Inflammatory macrophage treated with lipopolysaccharide for 1 hour (primary cell): ENCODE results near the gene SERTAD1.
"Not testable (repeated sequence)": the region's sequence is repeated elsewhere in the genome, so short reads cannot be mapped to it uniquely, and the experiment has no call there.

Experiments
- DNase-seq, 2 donors: peaks; one replicate each; pipeline ENCODE4 v3.0.0-alpha.2; 2020 to 2022

SERTAD1 gene

GRCh38 chr19:40450664-40451063 lies 24.9 kb upstream of the SERTAD1 start:
- DNase-seq, result no peak

- DNase-seq, result no peak
These were observed 23.7 kb upstream of the SERTAD1 start for GRCh38 chr19:40449506-40449905.

- no peak for DNase-seq
These were observed 20.5 kb upstream of the SERTAD1 start for GRCh38 chr19:40446263-40446784.

GRCh38 chr19:40445780-40446262 lies 20.0 kb upstream of the SERTAD1 start:
- no peak for DNase-seq

GRCh38 chr19:40444825-40445312 lies 19.1 kb upstream of the SERTAD1 start:
- DNase-seq, result no peak

- peak; percentile 96 to 97 for DNase-seq
These were observed 18.4 kb upstream of the SERTAD1 start, which contains the start of gene SERTAD3 for GRCh38 chr19:40444000-40444824. SERTAD3 (minus strand) TSS chr19:40444335; CDS start chr19:40442080, 2,255 bp downstream.

- DNase-seq, result peak; percentile 99
These were observed 17.6 kb upstream of the SERTAD1 start for GRCh38 chr19:40443131-40443999.

GRCh38 chr19:40442328-40443130 lies 16.7 kb upstream of the SERTAD1 start:
- DNase-seq, result no peak

GRCh38 chr19:40441719-40442253 lies 16.0 kb upstream of the SERTAD1 start:
- no peak for DNase-seq

GRCh38 chr19:40438284-40438683 lies 12.5 kb upstream of the SERTAD1 start:
- no peak for DNase-seq

GRCh38 chr19:40433391-40434216 lies 7.8 kb upstream of the SERTAD1 start:
- DNase-seq, result peak; percentile 87 to 88

- DNase-seq, result not testable (repeated sequence)
These were observed 7.0 kb upstream of the SERTAD1 start for GRCh38 chr19:40432760-40433159.

GRCh38 chr19:40431698-40432097 lies 5.9 kb upstream of the SERTAD1 start:
- no peak for DNase-seq

- DNase-seq, result not testable (repeated sequence)
These were observed 4.5 kb upstream of the SERTAD1 start for GRCh38 chr19:40430242-40430641.

- DNase-seq, result not testable (repeated sequence)
These were observed 2.4 kb upstream of the SERTAD1 start for GRCh38 chr19:40428197-40428596.

- no peak for DNase-seq
These were observed 949 bp downstream of the SERTAD1 start for GRCh38 chr19:40424637-40425449.

- DNase-seq, result no peak
These were observed 1.9 kb downstream of the SERTAD1 start for GRCh38 chr19:40423938-40424337.

GRCh38 chr19:40422748-40423566 lies 2.8 kb downstream of the SERTAD1 start:
- DNase-seq, result no peak
